ENCODE measurements around the gene SHB. TPM values are rescaled to one million over a fixed set of nuclear protein-coding genes. Genes with fewer than 3 reads are reported as not detected.

Gene SHB
- total and polyA plus RNA-seq, 2 donors (not counting 1 experiment from before 2014, with no cell fraction given), result 9.9 to 13.9 TPM

GRCh38 chr9:38044706-38045105, 24.3 kb downstream of the SHB start:
- H3K9me3 ChIP-seq (ENCODE audit: control insufficient read depth, insufficient read depth, low read depth, low read length), result no peaks in the 10 kb centered on the region
- no peaks in the 10 kb centered on the region for H4K20me1 ChIP-seq (ENCODE audit: control insufficient read depth, extremely low read depth, insufficient read depth, low read length)
- H3K4me3 ChIP-seq (replicated peaks in 1 of 4; ENCODE audit: control extremely low read depth in 1 of 4, insufficient read depth in 1 of 4, low read depth in 3 of 4, low read length in 4 of 4), result no peak overlapping the region
- H3K36me3 ChIP-seq (ENCODE audit: control insufficient read depth, insufficient read depth, low read length), result no peaks in the 10 kb centered on the region
- no peak overlapping the region for H2AFZ ChIP-seq (ENCODE audit: low read length)
- no peak overlapping the region for H3K4me2 ChIP-seq (ENCODE audit: extremely low read depth, insufficient read depth, low read length)
- no peak overlapping the region for H3K9ac ChIP-seq (ENCODE audit: insufficient read depth, low read length)
- no peak for TF ChIP-seq CTCF (conservative IDR thresholded peaks at IDR 0.05 in 1 of 2, IDR thresholded peaks at IDR 0.05 in 1 of 2; ENCODE audit: low read depth in 1 of 2, low read length in 2 of 2)
- TF ChIP-seq EZH2 (IDR thresholded peaks at IDR 0.05; ENCODE audit: low read length, missing control alignments), result no peak
- peaks cover 75% of the 10 kb centered on the region for H3K79me2 ChIP-seq (ENCODE audit: control insufficient read depth, insufficient read depth, low read length)
- H3K27ac ChIP-seq (ENCODE audit: insufficient read depth, low read length), result no peak overlapping the region
- no peaks in the 10 kb centered on the region for H3K27me3 ChIP-seq (ENCODE audit: control insufficient read depth, insufficient read depth, low read length)
- DNase-seq (ENCODE audit: low read depth in 2 of 2), result no peak
- peaks cover 20% of the 10 kb centered on the region for H3K4me1 ChIP-seq (ENCODE audit: control insufficient read depth, extremely low read depth, insufficient read depth, low read length)

- no peak overlapping the region for H2AFZ ChIP-seq (ENCODE audit: low read length)
- no peak overlapping the region for H3K4me2 ChIP-seq (ENCODE audit: extremely low read depth, insufficient read depth, low read length)
- peaks cover 24% of the 10 kb centered on the region for H3K4me1 ChIP-seq (ENCODE audit: control insufficient read depth, extremely low read depth, insufficient read depth, low read length)
- no peak for TF ChIP-seq EZH2 (IDR thresholded peaks at IDR 0.05; ENCODE audit: low read length, missing control alignments)
- TF ChIP-seq CTCF (conservative IDR thresholded peaks at IDR 0.05 in 1 of 2, IDR thresholded peaks at IDR 0.05 in 1 of 2; ENCODE audit: low read depth in 1 of 2, low read length in 2 of 2), result no peak
- DNase-seq (ENCODE audit: low read depth in 2 of 2), result no peak
- H3K9me3 ChIP-seq (ENCODE audit: control insufficient read depth, insufficient read depth, low read depth, low read length), result no peaks in the 10 kb centered on the region
- H3K79me2 ChIP-seq (ENCODE audit: control insufficient read depth, insufficient read depth, low read length), result peaks cover 75% of the 10 kb centered on the region
- H4K20me1 ChIP-seq (ENCODE audit: control insufficient read depth, extremely low read depth, insufficient read depth, low read length), result no peaks in the 10 kb centered on the region
- H3K9ac ChIP-seq (ENCODE audit: insufficient read depth, low read length), result no peak overlapping the region
- H3K4me3 ChIP-seq (replicated peaks in 1 of 4; ENCODE audit: control extremely low read depth in 1 of 4, insufficient read depth in 1 of 4, low read depth in 3 of 4, low read length in 4 of 4), result no peak overlapping the region
- H3K27me3 ChIP-seq (ENCODE audit: control insufficient read depth, insufficient read depth, low read length), result no peaks in the 10 kb centered on the region
- no peak overlapping the region for H3K27ac ChIP-seq (ENCODE audit: insufficient read depth, low read length)
- no peaks in the 10 kb centered on the region for H3K36me3 ChIP-seq (ENCODE audit: control insufficient read depth, insufficient read depth, low read length)
These were observed 24.9 kb downstream of the SHB start for GRCh38 chr9:38043931-38044623.

GRCh38 chr9:38042626-38043357, 26.2 kb downstream of the SHB start:
- Histone ChIP-seq H3K27ac (ENCODE audit: insufficient read depth, low read length) (no peak overlapping the region), H3K4me2 (ENCODE audit: extremely low read depth, insufficient read depth, low read length) (no peak overlapping the region), H3K27me3 (ENCODE audit: control insufficient read depth, insufficient read depth, low read length) (no peaks in the 10 kb centered on the region), H2AFZ (ENCODE audit: low read length) (no peak overlapping the region), H3K4me3 (replicated peaks in 1 of 4; ENCODE audit: control extremely low read depth in 1 of 4, insufficient read depth in 1 of 4, low read depth in 3 of 4, low read length in 4 of 4) (no peak overlapping the region), H3K36me3 (ENCODE audit: control insufficient read depth, insufficient read depth, low read length) (no peaks in the 10 kb centered on the region), H3K9me3 (ENCODE audit: control insufficient read depth, insufficient read depth, low read depth, low read length) (no peaks in the 10 kb centered on the region), H3K9ac (ENCODE audit: insufficient read depth, low read length) (no peak overlapping the region), H4K20me1 (ENCODE audit: control insufficient read depth, extremely low read depth, insufficient read depth, low read length) (no peaks in the 10 kb centered on the region), H3K79me2 (ENCODE audit: control insufficient read depth, insufficient read depth, low read length) (peaks cover 81% of the 10 kb centered on the region), H3K4me1 (ENCODE audit: control insufficient read depth, extremely low read depth, insufficient read depth, low read length) (peaks cover 29% of the 10 kb centered on the region)
- no peak for TF ChIP-seq CTCF (conservative IDR thresholded peaks at IDR 0.05 in 1 of 2, IDR thresholded peaks at IDR 0.05 in 1 of 2; ENCODE audit: low read depth in 1 of 2, low read length in 2 of 2)
- TF ChIP-seq EZH2 (IDR thresholded peaks at IDR 0.05; ENCODE audit: low read length, missing control alignments), result no peak
- DNase-seq (ENCODE audit: low read depth in 2 of 2), result no peak
